GM23248 (cell line): ENCODE results near the gene APC2.

Source experiments
- EZH2 ChIP-seq: fragments of 200-600 bp; sonication (generic); IDR thresholded peaks from 2 replicates; pipeline ENCODE4 v1.6.1; 2018; ENCODE audit warnings: antibody characterized with exemption, mild to moderate bottlenecking; ENCODE audit not compliant: insufficient read depth, poor library complexity, severe bottlenecking
- EZH2phosphoT487 ChIP-seq: fragments of 200-600 bp; sonication (generic); IDR thresholded peaks from 2 replicates; pipeline ENCODE4 v1.6.1; 2018; ENCODE audit warnings: antibody characterized with exemption, moderate library complexity, mild to moderate bottlenecking, low read depth; ENCODE audit not compliant: insufficient read depth

DNA sequence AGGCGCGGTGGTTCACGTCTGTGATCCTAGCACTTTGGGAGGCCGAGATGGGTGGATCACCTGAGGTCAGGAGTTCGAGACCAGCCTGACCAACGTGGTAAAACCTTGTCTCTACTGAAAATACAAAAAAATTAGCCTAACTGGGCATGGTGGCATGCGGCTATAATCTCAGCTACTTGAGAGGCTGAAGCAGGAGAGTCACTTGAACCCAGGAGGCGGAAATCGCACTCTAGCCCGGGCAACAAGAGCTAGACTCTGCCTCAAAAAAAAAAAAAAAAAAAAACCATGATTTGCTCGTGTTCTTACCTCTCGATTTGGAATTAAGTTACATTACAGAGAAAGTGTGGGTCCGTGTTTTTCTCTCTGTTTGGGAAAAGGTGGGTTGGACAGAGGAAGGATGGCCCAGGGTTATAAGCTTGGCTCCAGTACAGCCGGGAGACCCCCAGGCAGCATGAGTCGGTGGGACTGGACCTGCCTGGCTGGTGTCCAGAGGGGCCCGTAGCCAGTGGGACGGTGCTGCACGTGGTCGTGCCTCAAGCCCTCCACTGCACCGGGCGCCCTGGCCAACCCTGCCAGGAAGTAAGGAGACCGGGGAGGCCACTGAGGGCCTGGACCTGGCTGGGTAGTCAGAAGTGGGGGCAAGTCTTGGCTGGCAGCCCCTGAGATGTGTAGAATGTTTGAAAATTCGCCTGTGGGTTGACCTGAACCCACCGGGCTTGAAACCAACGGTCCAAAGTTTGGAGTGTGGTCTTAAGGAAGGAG is 8.1 kb upstream of the APC2 start:
- TF ChIP-seq EZH2 (no peak), EZH2phosphoT487 (no peak)
